ENCODE data around the gene NUPR1.

DNA sequence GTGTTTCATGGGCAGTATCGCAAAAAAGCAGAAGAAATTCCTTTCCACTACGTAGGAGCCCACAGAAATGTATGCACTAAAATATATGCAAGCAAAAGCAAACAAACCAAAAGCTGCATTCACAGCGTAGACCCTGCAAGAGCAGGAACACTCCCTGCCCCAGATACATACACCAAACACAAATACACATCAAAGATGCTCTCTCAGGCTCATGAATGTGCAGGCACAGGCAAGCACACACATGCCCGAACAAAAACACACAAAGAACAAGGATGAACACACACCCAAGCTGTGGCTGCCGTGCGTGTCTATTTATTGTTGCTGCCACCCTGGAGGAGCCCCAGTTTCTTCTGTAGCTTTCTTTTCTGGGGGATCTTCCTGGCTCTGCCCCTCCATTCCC lies 1.7 kb downstream of the NUPR1 start:
- TF ChIP-seq CTCF (IDR thresholded peaks at IDR 0.05; ENCODE audit: low read length) (no peak), EZH2 (optimal IDR thresholded peaks at IDR 0.05; ENCODE audit: low read depth, low read length) (no peak), EZH2phosphoT487 (IDR thresholded peaks at IDR 0.05; ENCODE audit: low read length) (no peak)

Measured in MM.1S (cell line).